Activated CD8-positive, alpha-beta memory T cell treated with anti-CD3 and anti-CD28 coated beads, Interleukin-2, amount 10 ng/mL, durations not matched to agents 7 days and 5 days (primary cell): Measurements from ENCODE around the gene CEND1. TPM values are rescaled to one million over a fixed set of nuclear protein-coding genes. Genes with fewer than 3 reads are reported as not detected.

Source experiments
- ATAC-seq: fragments of 150-1000 bp; cut with Tn5 transposase; one replicate; pipeline ENCODE4 v1.10.0; 2021; ENCODE audit warnings: moderate library complexity
- CTCF ChIA-PET: fragments of 350-600 bp; sonication (Branson Sonifier 250); formaldehyde crosslinking; loops from one replicate; lab custom pipeline; 2021; ENCODE audit warnings: antibody characterized with exemption; lab: Charles Lee
- DNase-seq: peaks from one replicate; pipeline ENCODE4 v3.0.0-alpha.2; 2020
- H3K27ac Mint-ChIP-seq: one replicate; pipeline ENCODE4 v1.8.0; 2021; ENCODE audit warnings: mild to moderate bottlenecking, mixed read lengths
- H3K27me3 Mint-ChIP-seq: one replicate; pipeline ENCODE4 v1.8.0; 2021; ENCODE audit warnings: mixed read lengths
- H3K36me3 Mint-ChIP-seq: one replicate; pipeline ENCODE4 v1.8.0; 2021; ENCODE audit warnings: mild to moderate bottlenecking, mixed read lengths
- H3K4me1 Mint-ChIP-seq: one replicate; pipeline ENCODE4 v1.8.0; 2021; ENCODE audit warnings: mixed read lengths
- H3K4me3 Mint-ChIP-seq: one replicate; pipeline ENCODE4 v1.8.0; 2021; ENCODE audit warnings: mild to moderate bottlenecking, moderate library complexity, mixed read lengths
- H3K9me3 Mint-ChIP-seq: one replicate; pipeline ENCODE4 v1.8.0; 2022; ENCODE audit warnings: low read depth, mixed read lengths
- total RNA-seq, 2 experiments: library from RNA; stranded (reverse); gene quantifications; one replicate each; pipeline ENCODE4 v1.2.3, GENCODE V29; 2021

CEND1 gene
- total RNA-seq, 2 experiments from 2014 or later: 1.3 to 3.7 TPM

- DNase-seq: no peak
- CTCF ChIA-PET: interaction anchor here (1.4 kb wide), 1 partner anchor 66 kb away, joined by 3 read pairs; no protein-coding TSS in a partner anchor
- H3K9me3 Mint-ChIP-seq: no peaks in the 10 kb centered on the region
- H3K36me3 Mint-ChIP-seq: peaks cover 2% of the 10 kb centered on the region
- no peak overlapping the region for H3K4me3 Mint-ChIP-seq
- H3K27me3 Mint-ChIP-seq: no peaks in the 10 kb centered on the region
- no peak overlapping the region for H3K27ac Mint-ChIP-seq
- ATAC-seq: no peak
- H3K4me1 Mint-ChIP-seq: peaks cover 21% of the 10 kb centered on the region
These were observed 3.7 kb upstream of the CEND1 start for GRCh38 chr11:793556-793955.

GRCh38 chr11:792873-793272 is 3.0 kb upstream of the CEND1 start:
- Mint-ChIP-seq H3K27me3 (no peaks in the 10 kb centered on the region), H3K27ac (no peak overlapping the region), H3K4me3 (no peak overlapping the region), H3K36me3 (peaks cover 2% of the 10 kb centered on the region), H3K4me1 (peaks cover 25% of the 10 kb centered on the region), H3K9me3 (no peaks in the 10 kb centered on the region)
- DNase-seq (no peak), ATAC-seq (no peak)
- CTCF ChIA-PET: interaction anchor here (1.4 kb wide), 1 partner anchor 65 kb away, joined by 3 read pairs; no protein-coding TSS in a partner anchor

GRCh38 chr11:792535-792821 is 2.6 kb upstream of the CEND1 start:
- H3K27ac Mint-ChIP-seq: no peak overlapping the region
- no peaks in the 10 kb centered on the region for H3K27me3 Mint-ChIP-seq
- no peak for DNase-seq
- no peak overlapping the region for H3K4me3 Mint-ChIP-seq
- H3K36me3 Mint-ChIP-seq: peaks cover 2% of the 10 kb centered on the region
- no peak for ATAC-seq
- H3K4me1 Mint-ChIP-seq: peaks cover 26% of the 10 kb centered on the region
- CTCF ChIA-PET: no interaction called here
- no peaks in the 10 kb centered on the region for H3K9me3 Mint-ChIP-seq

GRCh38 chr11:791658-792534 is 2.0 kb upstream of the CEND1 start:
- Mint-ChIP-seq H3K4me3 (no peak overlapping the region), H3K36me3 (peaks cover 2% of the 10 kb centered on the region), H3K9me3 (no peaks in the 10 kb centered on the region), H3K4me1 (peaks cover 24% of the 10 kb centered on the region), H3K27me3 (no peaks in the 10 kb centered on the region), H3K27ac (no peak overlapping the region)
- CTCF ChIA-PET: no interaction called here
- DNase-seq (no peak), ATAC-seq (no peak)

- no peak overlapping the region for H3K4me3 Mint-ChIP-seq
- peaks cover under 1% of the 10 kb centered on the region for H3K36me3 Mint-ChIP-seq
- H3K27me3 Mint-ChIP-seq: no peaks in the 10 kb centered on the region
- ATAC-seq (no peak), DNase-seq (no peak)
- CTCF ChIA-PET: interaction anchor here (1.2 kb wide), 1 partner anchor 8 kb away, joined by 4 read pairs; no protein-coding TSS in a partner anchor
- peaks cover 17% of the 10 kb centered on the region for H3K4me1 Mint-ChIP-seq
- H3K27ac Mint-ChIP-seq: no peak overlapping the region
- H3K9me3 Mint-ChIP-seq: no peaks in the 10 kb centered on the region
These were observed 1.1 kb upstream of the CEND1 start for GRCh38 chr11:790721-791564.

- Mint-ChIP-seq H3K27me3 (no peaks in the 10 kb centered on the region), H3K4me1 (peaks cover 15% of the 10 kb centered on the region), H3K4me3 (peak overlapping the region; percentile 48), H3K36me3 (peaks cover 2% of the 10 kb centered on the region), H3K27ac (no peak overlapping the region), H3K9me3 (no peaks in the 10 kb centered on the region)
- no peak for DNase-seq
- peak; percentile 2 for ATAC-seq
- CTCF ChIA-PET: interaction anchor here (1.0 to 1.2 kb wide), 2 partner anchors 10 to 62 kb away, joined by 4 read pairs; no protein-coding TSS in a partner anchor
These were observed 643 bp downstream of the CEND1 start for GRCh38 chr11:788953-789940.

- Mint-ChIP-seq H3K36me3 (peaks cover 2% of the 10 kb centered on the region), H3K27me3 (no peaks in the 10 kb centered on the region), H3K4me1 (peaks cover 13% of the 10 kb centered on the region), H3K27ac (no peak overlapping the region), H3K9me3 (no peaks in the 10 kb centered on the region), H3K4me3 (no peak overlapping the region)
- CTCF ChIA-PET: no interaction called here
- ATAC-seq: no peak
- DNase-seq: no peak
These were observed 1.8 kb downstream of the CEND1 start for GRCh38 chr11:788009-788640.

- Mint-ChIP-seq H3K4me1 (peaks cover 13% of the 10 kb centered on the region), H3K27me3 (no peaks in the 10 kb centered on the region), H3K27ac (no peak overlapping the region), H3K4me3 (no peak overlapping the region), H3K9me3 (no peaks in the 10 kb centered on the region), H3K36me3 (peaks cover 2% of the 10 kb centered on the region)
- CTCF ChIA-PET: interaction anchor here (1.0 kb wide), 1 partner anchor 10 kb away, joined by 3 read pairs; no protein-coding TSS in a partner anchor
- DNase-seq: no peak
- ATAC-seq: no peak
These were observed 2.7 kb downstream of the CEND1 start for GRCh38 chr11:787084-787675.

GRCh38 chr11:786235-787083 is 3.4 kb downstream of the CEND1 start:
- DNase-seq (no peak), ATAC-seq (no peak)
- Mint-ChIP-seq H3K27me3 (no peaks in the 10 kb centered on the region), H3K4me3 (no peak overlapping the region), H3K4me1 (peaks cover 13% of the 10 kb centered on the region), H3K27ac (no peak overlapping the region), H3K9me3 (no peaks in the 10 kb centered on the region), H3K36me3 (peaks cover 2% of the 10 kb centered on the region)
- CTCF ChIA-PET: interaction anchor here (1.0 kb wide), 1 partner anchor 9 kb away, joined by 3 read pairs; no protein-coding TSS in a partner anchor

- ATAC-seq: no peak
- CTCF ChIA-PET: interaction anchor here (0.7 kb wide), 1 partner anchor 37 kb away, joined by 3 read pairs; the partner anchor contains the start of gene TALDO1
These were observed 6.3 kb downstream of the CEND1 start for GRCh38 chr11:783581-784015.

More at GRCh38 chr11:783581-784015, 6.3 kb downstream of the CEND1 start:
- no peak for DNase-seq
- Mint-ChIP-seq H3K27ac (no peak overlapping the region), H3K27me3 (no peaks in the 10 kb centered on the region), H3K36me3 (peaks cover 5% of the 10 kb centered on the region), H3K4me3 (no peak overlapping the region), H3K4me1 (peaks cover 15% of the 10 kb centered on the region), H3K9me3 (no peaks in the 10 kb centered on the region)
